ENCODE results near the gene NRARP. TPM values are rescaled to one million over a fixed set of nuclear protein-coding genes. Genes with fewer than 3 reads are reported as not detected.
"Not testable (repeated sequence)": the region's sequence is repeated elsewhere in the genome, so short reads cannot be mapped to it uniquely, and the experiment has no call there.

The NRARP gene
- total RNA-seq, 1 donor, result 0.09 TPM

DNA sequence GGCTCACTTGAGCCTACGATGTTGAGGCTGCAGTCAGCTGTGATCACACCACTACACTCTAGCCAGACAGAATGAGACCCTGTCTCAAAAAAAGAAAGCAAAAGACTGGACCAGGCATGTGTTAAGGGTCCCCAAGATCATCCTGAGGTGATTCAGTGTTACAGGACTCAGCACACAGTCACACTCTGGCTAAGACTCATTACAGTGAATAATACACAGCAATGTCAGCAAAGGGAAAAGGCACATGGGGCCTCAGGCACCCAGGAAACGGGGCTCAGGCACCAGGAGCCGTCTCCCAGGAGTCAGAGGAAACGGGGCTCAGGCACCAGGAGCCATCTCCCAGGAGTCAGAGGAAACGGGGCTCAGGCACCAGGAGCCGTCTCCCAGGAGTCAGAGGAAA is 39.2 kb upstream of the NRARP start:
- DNase-seq (ENCODE audit: low read depth), result no peak
- no peak overlapping the region for H3K4me3 ChIP-seq (ENCODE audit: low read depth, low read length)
- TF ChIP-seq, protein P1, sequence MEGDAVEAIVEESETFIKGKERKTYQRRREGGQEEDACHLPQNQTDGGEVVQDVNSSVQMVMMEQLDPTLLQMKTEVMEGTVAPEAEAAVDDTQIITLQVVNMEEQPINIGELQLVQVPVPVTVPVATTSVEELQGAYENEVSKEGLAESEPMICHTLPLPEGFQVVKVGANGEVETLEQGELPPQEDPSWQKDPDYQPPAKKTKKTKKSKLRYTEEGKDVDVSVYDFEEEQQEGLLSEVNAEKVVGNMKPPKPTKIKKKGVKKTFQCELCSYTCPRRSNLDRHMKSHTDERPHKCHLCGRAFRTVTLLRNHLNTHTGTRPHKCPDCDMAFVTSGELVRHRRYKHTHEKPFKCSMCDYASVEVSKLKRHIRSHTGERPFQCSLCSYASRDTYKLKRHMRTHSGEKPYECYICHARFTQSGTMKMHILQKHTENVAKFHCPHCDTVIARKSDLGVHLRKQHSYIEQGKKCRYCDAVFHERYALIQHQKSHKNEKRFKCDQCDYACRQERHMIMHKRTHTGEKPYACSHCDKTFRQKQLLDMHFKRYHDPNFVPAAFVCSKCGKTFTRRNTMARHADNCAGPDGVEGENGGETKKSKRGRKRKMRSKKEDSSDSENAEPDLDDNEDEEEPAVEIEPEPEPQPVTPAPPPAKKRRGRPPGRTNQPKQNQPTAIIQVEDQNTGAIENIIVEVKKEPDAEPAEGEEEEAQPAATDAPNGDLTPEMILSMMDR (IDR thresholded peaks at IDR 0.05; ENCODE audit: insufficient read depth, low read length), result no peak

DNA sequence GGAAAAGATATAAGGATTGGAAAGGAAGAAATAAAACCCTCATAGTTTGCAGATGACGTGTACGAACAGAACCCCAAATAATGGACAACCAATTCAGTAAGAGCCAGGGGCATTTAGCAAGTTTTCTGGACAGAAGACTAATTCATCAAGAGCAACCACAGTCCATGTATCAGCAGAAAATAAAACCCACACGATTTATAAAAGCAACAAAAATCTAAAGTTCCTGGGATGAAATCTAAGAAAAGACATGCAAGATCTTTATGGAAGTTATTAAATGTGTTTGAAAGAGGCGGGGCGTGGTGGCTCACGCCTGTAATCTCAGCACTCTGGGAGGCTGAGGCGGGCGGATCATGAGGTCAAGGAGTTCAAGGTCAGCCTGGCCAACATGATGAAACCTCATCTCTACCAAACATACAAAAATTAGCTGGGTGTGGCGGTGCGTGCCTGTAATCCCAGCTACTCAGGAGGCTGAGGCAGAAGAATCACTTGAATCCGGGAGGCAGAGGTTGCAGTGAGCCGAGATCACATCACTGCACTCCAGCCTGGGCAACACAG is 37.9 kb upstream of the NRARP start:
- not testable (repeated sequence) for DNase-seq (ENCODE audit: low read depth); H3K4me3 ChIP-seq (ENCODE audit: low read depth, low read length)

DNA sequence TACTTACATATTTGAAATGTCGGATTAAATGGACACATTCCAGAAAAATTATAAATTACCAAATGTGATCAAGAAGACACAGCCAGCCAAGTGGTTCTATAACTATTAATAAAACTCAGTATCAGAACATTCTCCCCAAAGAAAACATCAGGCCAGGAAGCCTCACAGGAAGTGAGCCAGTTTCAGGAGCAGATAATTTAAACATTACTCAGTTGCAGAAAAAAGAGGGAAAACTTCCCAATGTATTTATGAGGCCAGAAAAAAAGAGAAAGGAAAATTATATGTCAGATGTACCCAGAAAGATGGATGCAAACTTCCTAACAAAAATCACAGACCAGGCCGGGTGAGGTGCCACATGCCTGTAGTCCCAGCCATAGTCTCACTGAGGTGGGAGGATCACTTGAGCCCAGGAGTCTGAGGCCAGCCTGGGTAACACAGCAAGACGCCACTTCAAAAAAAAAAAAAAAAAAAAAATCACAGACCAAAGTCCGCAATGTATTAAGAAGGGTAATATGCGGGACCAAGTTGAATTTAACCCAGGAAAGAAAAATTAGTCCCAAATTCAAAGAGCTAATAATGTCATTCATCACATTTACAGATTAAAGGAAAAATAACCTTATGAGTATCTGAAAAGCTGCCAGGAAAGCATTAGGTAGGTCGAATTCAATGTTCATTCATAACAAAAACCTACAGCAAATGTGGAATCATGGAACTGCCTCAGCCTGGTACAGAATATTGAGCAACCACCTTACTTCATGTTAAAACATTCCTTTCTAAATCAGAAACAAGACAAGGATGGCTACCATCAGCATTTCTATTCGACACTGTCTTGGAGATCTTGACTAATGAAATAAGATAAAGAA is 37.2 kb upstream of the NRARP start:
- H3K4me3 ChIP-seq (ENCODE audit: low read depth, low read length), result no peak overlapping the region
- peak; percentile 26 for DNase-seq (ENCODE audit: low read depth)
- TF ChIP-seq, protein P1 (IDR thresholded peaks at IDR 0.05; ENCODE audit: insufficient read depth, low read length), result no peak

DNA sequence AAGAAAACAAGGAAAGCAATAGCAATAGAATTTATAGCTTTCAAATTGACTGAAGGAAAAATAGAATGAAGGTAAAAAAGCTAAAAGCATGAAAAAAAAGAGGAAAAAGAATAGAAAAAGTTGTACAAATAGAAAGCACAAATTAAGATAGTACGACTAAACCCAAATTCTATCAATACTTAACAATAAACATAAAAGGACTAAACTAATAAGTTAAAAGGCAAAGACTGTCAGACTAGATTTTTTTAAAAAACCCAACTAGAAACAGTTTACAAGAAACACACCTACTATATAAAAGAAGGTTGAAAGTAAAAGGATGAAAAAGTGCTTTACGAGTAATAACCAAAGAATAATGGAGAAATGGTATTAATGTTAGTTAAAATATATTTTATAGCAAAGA is 34.7 kb upstream of the NRARP start:
- no peak for DNase-seq (ENCODE audit: low read depth)
- H3K4me3 ChIP-seq (ENCODE audit: low read depth, low read length), result no peak overlapping the region
- TF ChIP-seq, protein P1 (IDR thresholded peaks at IDR 0.05; ENCODE audit: insufficient read depth, low read length), result no peak

DNA sequence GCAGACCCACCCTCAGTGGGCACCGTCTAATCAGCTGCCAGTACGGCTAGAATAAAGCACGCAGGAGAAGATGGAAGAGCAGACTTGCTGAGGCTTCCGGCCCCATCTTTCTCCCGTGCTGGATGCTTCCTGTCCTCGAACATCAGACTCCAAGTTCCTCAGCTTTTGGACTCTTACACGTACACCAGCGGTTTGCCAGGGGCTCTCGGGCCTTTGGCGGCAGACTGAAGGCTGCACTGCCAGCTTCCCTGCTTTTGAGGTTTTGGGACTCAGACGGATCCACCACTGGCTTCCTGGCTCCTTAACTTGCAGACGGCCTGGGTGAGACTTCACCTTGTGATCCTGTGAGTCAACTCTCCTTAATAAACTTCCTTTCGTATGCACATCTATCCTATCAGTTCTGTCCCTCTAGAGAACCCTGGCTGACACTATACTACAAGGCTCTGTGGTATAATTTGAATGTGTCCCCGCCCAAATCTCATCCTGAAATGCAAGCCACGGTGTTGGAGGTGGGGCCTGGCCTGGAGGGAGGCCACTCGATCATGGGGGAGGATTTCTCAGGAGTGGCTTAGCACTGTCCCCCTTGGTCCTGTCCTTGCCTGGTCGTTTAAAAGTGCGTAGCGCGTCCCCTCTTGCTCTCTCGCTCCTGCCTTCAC is 31.1 kb upstream of the NRARP start:
- no peak for DNase-seq (ENCODE audit: low read depth)
- TF ChIP-seq, protein P1 (IDR thresholded peaks at IDR 0.05; ENCODE audit: insufficient read depth, low read length), result no peak
- H3K4me3 ChIP-seq (ENCODE audit: low read depth, low read length), result no peak overlapping the region

DNA sequence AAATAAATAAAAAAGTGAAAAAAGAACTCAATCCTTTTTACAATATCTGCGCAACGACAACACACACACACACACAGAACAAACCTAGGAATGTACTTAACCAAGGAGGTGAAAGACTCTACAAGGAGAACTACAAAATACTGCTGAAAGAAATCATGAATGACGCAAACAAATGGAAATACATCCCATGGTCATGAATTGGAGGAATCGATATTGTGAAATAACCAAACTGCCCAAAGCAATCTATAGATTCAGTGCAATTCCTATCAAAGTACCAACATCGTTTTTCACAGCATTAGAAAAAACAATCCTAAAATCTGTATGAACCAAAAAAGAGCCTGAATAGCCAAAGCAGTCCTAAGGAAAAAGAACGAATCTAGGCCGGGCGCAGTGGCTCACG is 29.9 kb upstream of the NRARP start:
- TF ChIP-seq, protein P1 (IDR thresholded peaks at IDR 0.05; ENCODE audit: insufficient read depth, low read length), result no peak
- no peak overlapping the region for H3K4me3 ChIP-seq (ENCODE audit: low read depth, low read length)
- DNase-seq (ENCODE audit: low read depth), result no peak

GRCh38 chr9:137330689-137331088 is 28.6 kb upstream of the NRARP start:
- no peak for DNase-seq (ENCODE audit: low read depth)
- TF ChIP-seq, protein P1 (IDR thresholded peaks at IDR 0.05; ENCODE audit: insufficient read depth, low read length), result no peak
- H3K4me3 ChIP-seq (ENCODE audit: low read depth, low read length), result no peak overlapping the region

DNA sequence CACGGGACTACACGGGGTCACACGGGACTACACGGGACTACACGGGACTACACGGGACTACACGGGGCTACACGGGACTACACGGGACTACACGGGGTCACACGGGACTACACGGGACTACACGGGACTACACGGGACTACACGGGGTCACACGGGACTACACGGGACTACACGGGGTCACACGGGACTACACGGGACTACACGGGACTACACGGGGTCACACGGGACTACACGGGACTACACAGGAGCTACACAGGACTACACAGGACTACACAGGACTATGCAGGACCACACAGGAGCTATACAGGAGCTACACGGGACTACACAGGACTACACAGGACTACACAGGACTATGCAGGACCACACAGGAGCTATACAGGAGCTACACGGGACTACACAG is 27.5 kb upstream of the NRARP start:
- not testable (repeated sequence) for H3K4me3 ChIP-seq (ENCODE audit: low read depth, low read length); DNase-seq (ENCODE audit: low read depth)

DNA sequence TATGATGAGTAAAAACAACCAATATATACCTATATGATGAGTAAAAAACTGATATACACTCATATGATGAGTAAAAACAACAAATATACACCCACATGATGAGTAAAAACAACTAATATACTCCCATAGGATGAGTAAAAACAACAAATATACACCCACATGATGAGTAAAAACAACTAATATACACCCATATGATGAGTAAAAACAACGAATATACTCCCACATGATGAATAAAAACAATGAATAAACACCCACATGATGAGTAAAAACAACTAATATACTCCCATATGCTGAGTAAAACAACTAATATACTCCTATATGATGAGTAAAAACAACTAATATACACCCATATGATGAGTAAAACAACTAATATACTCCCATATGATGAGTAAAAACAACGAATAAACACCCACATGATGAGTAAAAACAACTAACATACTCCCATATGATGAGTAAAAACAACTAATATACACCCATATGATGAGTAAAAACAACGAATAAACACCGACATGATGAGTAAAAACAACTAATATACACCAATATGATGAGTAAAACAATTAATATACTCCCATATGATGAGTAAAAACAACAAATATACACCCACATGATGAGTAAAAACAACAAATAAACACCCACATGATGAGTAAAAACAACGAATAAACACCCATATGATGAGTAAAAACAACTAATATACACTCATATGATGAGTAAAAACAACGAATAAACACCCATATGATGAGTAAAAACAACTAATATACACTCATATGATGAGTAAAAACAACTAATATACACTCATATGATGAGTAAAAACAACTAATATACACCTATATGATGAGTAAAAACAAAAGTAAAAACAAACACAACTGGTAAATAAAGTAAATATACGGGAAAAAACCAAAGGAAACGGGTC is 25.8 kb upstream of the NRARP start:
- DNase-seq (ENCODE audit: low read depth); H3K4me3 ChIP-seq (ENCODE audit: low read depth, low read length): not testable (repeated sequence)

All from fibroblast of the aortic adventitia (primary cell).